Transverse colon (tissue), 4 donors: ENCODE results near the gene RIPK3. TPM values are rescaled to one million over a fixed set of nuclear protein-coding genes. Genes with fewer than 3 reads are reported as not detected.

Experiments
- DNase-seq: peaks from one replicate; pipeline ENCODE4 v3.0.0-alpha.2; 2019
- H3K27ac ChIP-seq, 4 donors: fragments of 200-600 bp; sonication (generic); 2 replicates each; pipeline ENCODE4 v1.5.1; 2016 to 2018; ENCODE audit warnings: inconsistent platforms in 4 of 4
- H3K27me3 ChIP-seq: fragments of 200-600 bp; sonication (generic); 2 replicates; pipeline ENCODE4 v1.5.1; 2017; ENCODE audit warnings: inconsistent platforms
- H3K36me3 ChIP-seq, 4 donors: fragments of 200-600 bp; sonication (generic); 2 replicates each; pipeline ENCODE4 v1.5.1; 2017 to 2019; ENCODE audit warnings: inconsistent platforms in 4 of 4
- H3K4me1 ChIP-seq, 4 donors: fragments of 200-600 bp; sonication (generic); 2 replicates each; pipeline ENCODE4 v1.5.1; 2017 to 2020; ENCODE audit warnings: inconsistent platforms in 4 of 4
- H3K4me3 ChIP-seq, 4 donors: fragments of 200-600 bp; sonication (generic); 1 replicate in 1 of 4; 2 replicates in 3 of 4; pipeline versions ENCODE4 v1.5.1 to v1.6.1; 2017 to 2019; ENCODE audit warnings: inconsistent platforms in 4 of 4
- H3K9me3 ChIP-seq, 2 donors: fragments of 200-600 bp; sonication (generic); 2 replicates each; pipeline ENCODE4 v1.5.1; 2017 to 2019; ENCODE audit warnings: inconsistent platforms in 2 of 2
- EP300 ChIP-seq: sonication (generic); formaldehyde crosslinking; IDR thresholded peaks from one replicate; pipeline ENCODE4 v1.6.1; 2017; ENCODE audit warnings: antibody characterized with exemption, low read depth
- POLR2A ChIP-seq: fragments of 450-650 bp; IDR thresholded peaks from one replicate; pipeline ENCODE4 v1.6.1; 2016; ENCODE audit warnings: antibody characterized with exemption, mild to moderate bottlenecking, moderate library complexity
- POLR2AphosphoS5 ChIP-seq, 3 donors: sonication (generic); formaldehyde crosslinking; IDR thresholded peaks; one replicate each; pipeline ENCODE4 v1.6.1; 2016; ENCODE audit warnings: antibody characterized with exemption in 3 of 3
- whole genome bisulfite sequencing, 2 donors: methylation state at CpG; one replicate each; pipeline ENCODE4 v1.1.5; 2018; ENCODE audit warnings: low coverage in 1 of 2; 5-methylcytosine and 5-hydroxymethylcytosine counted together
- in situ Hi-C, 4 donors: fragments of 200-750 bp; cut with MboI; loops; one replicate each; pipeline versions ENCODE4 v1.15.0 to v1.15.1; 2017; ENCODE audit warnings: low sequenced_read_pairs in 3 of 4, low pct_ligation_motif_present in 1 of 4, low pct_unique_long_range_greater_than_20kb in 1 of 4
- intact Hi-C: fragments of 100-400 bp; cut with DNase I; formaldehyde crosslinking; loops from one replicate; pipeline ENCODE4 v1.15.1; 2023; ENCODE audit warnings: low total_unique reads
- total RNA-seq, 4 donors: library from RNA; depleted of rRNA; stranded (reverse); fragments of >200 nt; gene quantifications; one replicate each; pipeline ENCODE4 v1.1.0, GENCODE V29; 2016
- TF ChIP-seq, protein P1 (sequence below), 5 experiments: fragments of 200-600 bp in 3 of 5; fragments of 450-650 bp in 2 of 5; sonication (generic) in 3 of 5; IDR thresholded peaks; 1 replicate in 2 of 5; 2 replicates in 3 of 5; pipeline ENCODE4 v1.5.1; 2016 to 2017; ENCODE audit warnings: antibody characterized with exemption in 5 of 5, inconsistent platforms in 3 of 5, mild to moderate bottlenecking in 2 of 5, moderate library complexity in 1 of 5

Gene RIPK3
- total RNA-seq, 4 donors from 2014 or later, result 19.3 to 156 (median 53.6) TPM

DNA sequence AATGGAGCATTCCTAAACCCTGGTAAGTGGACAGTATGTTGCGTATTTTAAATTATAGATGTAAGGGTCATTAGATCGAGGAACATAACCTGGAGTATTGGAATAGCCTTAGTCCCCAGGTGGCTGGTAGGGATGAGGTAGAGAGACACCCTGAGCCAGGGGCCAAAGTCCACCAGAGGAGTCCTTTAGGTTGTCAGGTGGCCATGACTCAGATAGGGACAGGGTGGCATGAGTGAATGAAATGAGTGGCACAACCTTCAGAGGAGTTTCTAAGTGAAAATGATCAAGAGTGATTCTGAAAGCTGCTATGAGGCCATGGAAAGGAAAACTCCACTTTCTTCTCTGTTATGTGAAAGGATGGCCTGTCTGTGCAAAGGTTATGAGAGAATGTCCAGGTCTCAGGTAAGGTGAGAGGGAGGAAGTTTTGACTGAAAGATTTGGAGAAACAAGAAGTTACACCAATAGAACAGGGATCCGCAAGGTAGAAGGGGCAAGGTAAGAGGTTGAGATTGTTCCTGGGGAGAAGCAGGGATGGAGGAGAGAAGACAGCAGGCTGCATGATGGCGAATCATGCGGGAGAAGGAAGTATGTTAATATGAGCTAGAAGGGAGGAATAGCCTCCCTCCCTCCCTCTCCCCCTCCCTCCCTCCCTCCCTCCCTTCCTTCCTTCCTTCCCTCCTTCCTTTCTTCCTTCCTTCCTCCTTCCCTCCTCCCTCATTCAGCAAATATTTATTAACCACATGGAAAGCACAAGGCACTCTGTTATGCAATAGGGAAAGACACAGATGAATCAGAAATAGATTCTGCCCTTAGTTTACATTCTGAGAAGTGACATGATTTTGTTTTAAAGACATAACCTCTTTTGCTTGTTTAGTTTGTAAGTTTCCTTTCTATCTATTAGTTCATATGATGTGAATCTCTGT, 14.0 kb upstream of the RIPK3 start:
- Histone ChIP-seq H3K4me3 (no peak overlapping the region), H3K36me3 (no peaks in the 10 kb centered on the region), H3K9me3 (no peaks in the 10 kb centered on the region), H3K27ac (peak overlapping the region in 3 of 4 donors; percentile 50 to 62 (median 61)), H3K27me3 (peaks cover 4% of the 10 kb centered on the region), H3K4me1 (peaks cover 0 to 15% (median 0%) of the 10 kb centered on the region in 4 donors)
- DNase-seq, result peak; percentile 65
- intact Hi-C loops, result no loop called here
- in situ Hi-C loops, result no loop called here
- WGBS, 2 donors, result 70 to 86% methylated on average over 3 to 5 of the region's 5 CpGs
- no peak for TF ChIP-seq POLR2A
- TF ChIP-seq POLR2AphosphoS5 (IDR thresholded peaks at IDR 0.05), result peak in 1 of 3 donors; percentile 23

DNA sequence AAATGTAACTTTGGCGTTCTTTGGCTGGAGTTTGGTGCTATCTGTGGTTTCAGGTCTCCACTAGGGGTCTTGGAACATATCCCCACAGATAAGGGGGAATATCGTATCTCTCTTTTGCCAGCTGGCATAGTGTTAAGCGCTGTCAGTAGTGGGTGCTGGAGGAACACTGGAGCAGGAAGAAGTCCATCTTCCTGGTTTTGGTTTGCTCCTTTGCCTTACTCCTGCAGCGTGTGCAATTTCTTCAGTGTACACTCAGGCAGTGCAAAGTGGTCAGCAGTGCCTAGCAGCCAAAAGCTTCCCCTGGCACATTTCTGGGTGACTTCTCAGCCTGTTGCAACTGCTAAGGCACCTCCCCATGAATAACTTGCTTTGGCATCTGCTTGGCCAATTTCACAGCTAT, 11.7 kb upstream of the RIPK3 start:
- Histone ChIP-seq H3K4me1 (peaks cover 0 to 15% (median 0%) of the 10 kb centered on the region in 4 donors), H3K4me3 (no peak overlapping the region), H3K9me3 (no peaks in the 10 kb centered on the region), H3K27me3 (peaks cover 4% of the 10 kb centered on the region), H3K27ac (no peak overlapping the region), H3K36me3 (no peaks in the 10 kb centered on the region)
- 24 to 71% methylated on average over 1 to 4 of the region's 4 CpGs for WGBS, 2 donors
- TF ChIP-seq EP300 (no peak), POLR2AphosphoS5 (IDR thresholded peaks at IDR 0.05) (no peak), POLR2A (no peak)
- TF ChIP-seq, protein P1, sequence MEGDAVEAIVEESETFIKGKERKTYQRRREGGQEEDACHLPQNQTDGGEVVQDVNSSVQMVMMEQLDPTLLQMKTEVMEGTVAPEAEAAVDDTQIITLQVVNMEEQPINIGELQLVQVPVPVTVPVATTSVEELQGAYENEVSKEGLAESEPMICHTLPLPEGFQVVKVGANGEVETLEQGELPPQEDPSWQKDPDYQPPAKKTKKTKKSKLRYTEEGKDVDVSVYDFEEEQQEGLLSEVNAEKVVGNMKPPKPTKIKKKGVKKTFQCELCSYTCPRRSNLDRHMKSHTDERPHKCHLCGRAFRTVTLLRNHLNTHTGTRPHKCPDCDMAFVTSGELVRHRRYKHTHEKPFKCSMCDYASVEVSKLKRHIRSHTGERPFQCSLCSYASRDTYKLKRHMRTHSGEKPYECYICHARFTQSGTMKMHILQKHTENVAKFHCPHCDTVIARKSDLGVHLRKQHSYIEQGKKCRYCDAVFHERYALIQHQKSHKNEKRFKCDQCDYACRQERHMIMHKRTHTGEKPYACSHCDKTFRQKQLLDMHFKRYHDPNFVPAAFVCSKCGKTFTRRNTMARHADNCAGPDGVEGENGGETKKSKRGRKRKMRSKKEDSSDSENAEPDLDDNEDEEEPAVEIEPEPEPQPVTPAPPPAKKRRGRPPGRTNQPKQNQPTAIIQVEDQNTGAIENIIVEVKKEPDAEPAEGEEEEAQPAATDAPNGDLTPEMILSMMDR (IDR thresholded peaks at IDR 0.05), result no peak
- intact Hi-C loops, result no loop called here
- in situ Hi-C loops, result no loop called here
- DNase-seq, result no peak

DNA sequence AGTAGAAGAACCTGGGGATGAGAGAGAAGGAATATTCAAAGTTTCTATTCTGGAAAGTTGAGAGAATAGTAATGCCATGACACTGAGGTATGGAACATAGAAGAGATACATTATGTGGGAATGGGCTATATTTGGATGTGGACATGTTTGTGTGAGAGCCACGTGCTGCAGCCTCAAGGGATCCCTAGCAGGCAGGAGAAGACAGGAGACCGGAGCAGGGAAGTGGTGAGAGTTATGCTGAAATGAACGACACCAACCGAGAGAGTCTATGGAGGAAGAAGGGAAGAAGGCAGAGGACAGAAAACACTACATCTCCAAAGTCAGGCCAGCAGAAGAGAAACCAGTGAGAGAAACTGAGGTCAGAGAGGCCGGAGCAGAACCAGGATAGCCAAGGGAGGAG, 10.0 kb upstream of the RIPK3 start:
- TF ChIP-seq EP300 (no peak), POLR2AphosphoS5 (IDR thresholded peaks at IDR 0.05) (no peak), POLR2A (no peak)
- TF ChIP-seq, protein P1 (IDR thresholded peaks at IDR 0.05), result no peak
- Histone ChIP-seq H3K27ac (no peak overlapping the region), H3K4me3 (no peak overlapping the region), H3K9me3 (no peaks in the 10 kb centered on the region), H3K4me1 (peaks cover 0 to 15% (median 0%) of the 10 kb centered on the region in 4 donors), H3K36me3 (no peaks in the 10 kb centered on the region), H3K27me3 (peaks cover 4% of the 10 kb centered on the region)
- 79 to 84% methylated on average over 5 of the region's 5 CpGs for WGBS, 2 donors
- intact Hi-C loops, result no loop called here
- in situ Hi-C loops, result loop anchor here in 1 of 4 donors (25.0 kb wide), 1 partner anchor 88 kb away; the partner anchor contains the start of genes CBLN3, KHNYN and SDR39U1
- no peak for DNase-seq

DNA sequence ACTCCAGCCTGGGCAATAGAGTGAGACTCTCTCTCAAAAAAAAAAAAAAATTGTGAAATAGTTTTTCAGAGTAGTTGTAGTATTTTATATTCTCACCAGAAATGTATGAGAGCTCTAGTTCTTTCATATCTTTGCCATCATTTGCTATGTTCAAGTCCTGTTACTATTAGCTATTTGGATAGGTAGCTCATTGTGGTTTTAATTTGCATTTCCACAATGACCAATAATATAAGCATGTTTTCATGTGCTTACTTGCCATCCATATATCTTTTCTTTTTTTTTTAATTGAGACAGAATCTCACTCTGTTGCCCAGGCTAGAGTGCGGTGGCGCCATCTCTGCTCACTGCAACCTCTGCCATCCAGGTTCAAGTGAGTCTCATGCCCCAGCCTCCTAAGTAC, 8.4 kb upstream of the RIPK3 start:
- Histone ChIP-seq H3K27ac (no peak overlapping the region), H3K4me1 (peaks cover 0 to 8% (median 0%) of the 10 kb centered on the region in 4 donors), H3K4me3 (no peak overlapping the region), H3K9me3 (no peaks in the 10 kb centered on the region), H3K36me3 (no peaks in the 10 kb centered on the region), H3K27me3 (peaks cover 4% of the 10 kb centered on the region)
- 90 to 96% methylated on average over 2 of the region's 2 CpGs for WGBS, 2 donors
- intact Hi-C loops (no loop called here), in situ Hi-C loops (loop anchor here in 1 of 4 donors (25.0 kb wide), 1 partner anchor 89 kb away; the partner anchor contains the start of genes CBLN3, KHNYN and SDR39U1)
- no peak for DNase-seq
- TF ChIP-seq EP300 (no peak), POLR2AphosphoS5 (IDR thresholded peaks at IDR 0.05) (no peak), POLR2A (no peak)
- TF ChIP-seq, protein P1 (IDR thresholded peaks at IDR 0.05), result no peak
